OCI-LY1 (cell line): ENCODE measurements around the gene JPH3.

Experiments used
- H2AFZ ChIP-seq: fragments of 200-600 bp; sonication (generic), shearing (Covaris generic); 2 replicates; pipeline ENCODE4 v1.6.0; 2014; ENCODE audit warnings: antibody characterized with exemption, mild to moderate bottlenecking, low read length
- H3F3A ChIP-seq: fragments of 200-600 bp; sonication (generic), shearing (Covaris generic); 2 replicates; pipeline ENCODE4 v1.6.0; 2014; ENCODE audit warnings: mild to moderate bottlenecking, antibody characterized with exemption, low read length, moderate library complexity; ENCODE audit not compliant: insufficient read depth
- H3K27ac ChIP-seq: fragments of 200-600 bp; sonication (generic); 2 replicates; pipeline ENCODE4 v1.5.1; 2014; ENCODE audit warnings: low read length, mixed run types, mild to moderate bottlenecking, low read depth; ENCODE audit not compliant: poor library complexity, severe bottlenecking
- H3K27me3 ChIP-seq: fragments of 200-600 bp; sonication (generic); 2 replicates; pipeline ENCODE4 v1.6.0; 2014; ENCODE audit warnings: antibody characterized with exemption, mild to moderate bottlenecking, low read length, moderate library complexity; ENCODE audit not compliant: insufficient read depth
- H3K36me3 ChIP-seq: fragments of 200-600 bp; sonication (generic); 2 replicates; pipeline ENCODE4 v1.6.1; 2014; ENCODE audit warnings: mild to moderate bottlenecking, antibody characterized with exemption, low read length, moderate library complexity, mixed read lengths; ENCODE audit not compliant: insufficient read depth
- H3K4me1 ChIP-seq: fragments of 200-600 bp; sonication (generic); 2 replicates; pipeline ENCODE4 v1.5.1; 2014; ENCODE audit warnings: mild to moderate bottlenecking, low read length, moderate library complexity; ENCODE audit not compliant: insufficient read depth, severe bottlenecking
- H3K4me2 ChIP-seq: fragments of 200-600 bp; sonication (generic), shearing (Covaris generic); 2 replicates; pipeline ENCODE4 v1.6.1; 2014; ENCODE audit warnings: low read length
- H3K4me3 ChIP-seq: fragments of 200-600 bp; sonication (generic); 2 replicates; pipeline ENCODE4 v1.5.1; 2014; ENCODE audit warnings: low read length, low read depth, mild to moderate bottlenecking, mixed read lengths; ENCODE audit not compliant: poor library complexity, severe bottlenecking
- H3K79me2 ChIP-seq: fragments of 200-600 bp; shearing (Covaris generic); 2 replicates; pipeline ENCODE4 v1.6.1; 2016; ENCODE audit warnings: mixed run types, low read length, mixed read lengths; ENCODE audit not compliant: insufficient read depth
- H3K9ac ChIP-seq: fragments of 200-600 bp; sonication (generic), shearing (Covaris generic); 2 replicates; pipeline ENCODE4 v1.6.1; 2014; ENCODE audit warnings: mild to moderate bottlenecking, low read length, mixed read lengths
- H3K9me2 ChIP-seq: fragments of 200-600 bp; sonication (generic), shearing (Covaris generic); 2 replicates; pipeline ENCODE4 v1.6.1; 2014; ENCODE audit warnings: low read depth, mild to moderate bottlenecking, low read length, mixed read lengths
- H3K9me3 ChIP-seq: fragments of 200-600 bp; shearing (Covaris generic); 2 replicates; pipeline ENCODE4 v1.6.1; 2014; ENCODE audit warnings: low read length, mixed read lengths
- H4K20me1 ChIP-seq: fragments of 200-600 bp; sonication (generic), shearing (Covaris generic); 2 replicates; pipeline ENCODE4 v1.6.0; 2016; ENCODE audit warnings: mild to moderate bottlenecking, low read length; ENCODE audit not compliant: insufficient read depth
- EZH2 ChIP-seq: fragments of 200-600 bp; sonication (generic), shearing (Covaris generic); IDR thresholded peaks from 2 replicates; pipeline ENCODE4 v1.8.0; 2017; ENCODE audit warnings: borderline replicate concordance, mixed run types, mild to moderate bottlenecking, antibody characterized with exemption, low read length, moderate library complexity, mixed read lengths
- TF ChIP-seq, protein P1 (sequence below): fragments of 200-600 bp; sonication (generic), shearing (Covaris generic); IDR thresholded peaks from 2 replicates; pipeline ENCODE4 v1.5.1; 2017; ENCODE audit warnings: mild to moderate bottlenecking, antibody characterized with exemption, low read length, moderate library complexity, mixed read lengths

JPH3 gene

GRCh38 chr16:87562201-87562600, 40.1 kb upstream of the JPH3 start:
- TF ChIP-seq, protein P1, sequence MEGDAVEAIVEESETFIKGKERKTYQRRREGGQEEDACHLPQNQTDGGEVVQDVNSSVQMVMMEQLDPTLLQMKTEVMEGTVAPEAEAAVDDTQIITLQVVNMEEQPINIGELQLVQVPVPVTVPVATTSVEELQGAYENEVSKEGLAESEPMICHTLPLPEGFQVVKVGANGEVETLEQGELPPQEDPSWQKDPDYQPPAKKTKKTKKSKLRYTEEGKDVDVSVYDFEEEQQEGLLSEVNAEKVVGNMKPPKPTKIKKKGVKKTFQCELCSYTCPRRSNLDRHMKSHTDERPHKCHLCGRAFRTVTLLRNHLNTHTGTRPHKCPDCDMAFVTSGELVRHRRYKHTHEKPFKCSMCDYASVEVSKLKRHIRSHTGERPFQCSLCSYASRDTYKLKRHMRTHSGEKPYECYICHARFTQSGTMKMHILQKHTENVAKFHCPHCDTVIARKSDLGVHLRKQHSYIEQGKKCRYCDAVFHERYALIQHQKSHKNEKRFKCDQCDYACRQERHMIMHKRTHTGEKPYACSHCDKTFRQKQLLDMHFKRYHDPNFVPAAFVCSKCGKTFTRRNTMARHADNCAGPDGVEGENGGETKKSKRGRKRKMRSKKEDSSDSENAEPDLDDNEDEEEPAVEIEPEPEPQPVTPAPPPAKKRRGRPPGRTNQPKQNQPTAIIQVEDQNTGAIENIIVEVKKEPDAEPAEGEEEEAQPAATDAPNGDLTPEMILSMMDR: no peak
- no peak for TF ChIP-seq EZH2
- H3K9me3 ChIP-seq: no peaks in the 10 kb centered on the region
- no peaks in the 10 kb centered on the region for H3K27me3 ChIP-seq
- H3K9me2 ChIP-seq: no peaks in the 10 kb centered on the region
- no peaks in the 10 kb centered on the region for H3F3A ChIP-seq
- no peak overlapping the region for H3K9ac ChIP-seq
- no peaks in the 10 kb centered on the region for H3K4me1 ChIP-seq
- no peak overlapping the region for H3K27ac ChIP-seq
- no peak overlapping the region for H2AFZ ChIP-seq
- H3K4me2 ChIP-seq: no peak overlapping the region
- H3K79me2 ChIP-seq: no peaks in the 10 kb centered on the region
- no peak overlapping the region for H3K4me3 ChIP-seq
- no peaks in the 10 kb centered on the region for H4K20me1 ChIP-seq
- no peaks in the 10 kb centered on the region for H3K36me3 ChIP-seq

- no peaks in the 10 kb centered on the region for H3K4me1 ChIP-seq
- no peaks in the 10 kb centered on the region for H3K9me2 ChIP-seq
- no peak overlapping the region for H3K27ac ChIP-seq
- H3K9ac ChIP-seq: no peak overlapping the region
- no peaks in the 10 kb centered on the region for H4K20me1 ChIP-seq
- H3K4me2 ChIP-seq: no peak overlapping the region
- no peak overlapping the region for H3K4me3 ChIP-seq
- H2AFZ ChIP-seq: no peak overlapping the region
- TF ChIP-seq EZH2: no peak
- TF ChIP-seq, protein P1: no peak
- no peaks in the 10 kb centered on the region for H3F3A ChIP-seq
- H3K27me3 ChIP-seq: no peaks in the 10 kb centered on the region
- H3K79me2 ChIP-seq: no peaks in the 10 kb centered on the region
- H3K9me3 ChIP-seq: no peaks in the 10 kb centered on the region
- no peaks in the 10 kb centered on the region for H3K36me3 ChIP-seq
Observed at GRCh38 chr16:87563022-87563421, 39.3 kb upstream of the JPH3 start.

DNA sequence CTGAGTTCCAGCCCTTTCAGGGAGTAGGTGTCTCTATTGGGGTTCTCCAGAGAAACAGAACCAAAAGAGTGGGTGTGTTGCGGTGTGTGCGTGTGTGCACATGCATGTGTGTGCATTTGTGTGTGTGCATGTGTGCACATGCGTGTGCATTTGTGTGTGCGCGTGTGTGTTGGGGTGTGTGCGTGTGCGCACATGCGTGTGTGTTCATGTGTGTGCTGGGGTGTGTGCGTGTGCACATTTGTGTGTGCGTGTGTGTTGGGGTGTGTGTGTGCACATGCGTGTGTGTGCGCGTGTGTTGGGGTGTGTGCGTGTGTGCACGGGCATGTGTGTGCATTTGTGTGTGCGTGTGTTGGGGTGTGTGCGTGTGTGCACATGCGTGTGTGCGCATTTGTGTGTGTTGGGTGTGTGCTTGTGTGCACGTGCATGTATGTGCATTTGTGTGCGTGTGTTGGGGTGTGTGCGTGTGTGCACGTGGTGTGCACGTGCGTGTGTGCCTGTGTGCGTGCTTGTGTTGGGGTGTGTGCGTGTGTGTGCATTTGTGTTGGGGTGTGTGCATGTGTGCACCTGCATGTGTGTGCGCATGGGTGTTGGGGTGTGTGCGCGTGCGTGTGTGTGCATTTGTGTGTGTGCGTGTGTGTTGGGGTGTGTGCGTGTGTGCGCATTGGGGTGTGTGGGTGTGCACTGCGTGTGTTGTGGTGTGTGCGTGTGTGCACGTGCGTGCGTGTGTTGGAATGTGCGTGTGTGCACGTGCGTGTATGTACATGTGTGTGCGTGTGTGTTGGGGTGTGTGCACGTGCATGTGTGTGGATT, 38.4 kb upstream of the JPH3 start:
- no peaks in the 10 kb centered on the region for H3K79me2 ChIP-seq
- TF ChIP-seq, protein P1: no peak
- no peak for TF ChIP-seq EZH2
- no peaks in the 10 kb centered on the region for H3K9me3 ChIP-seq
- H2AFZ ChIP-seq: no peak overlapping the region
- no peaks in the 10 kb centered on the region for H3K27me3 ChIP-seq
- no peaks in the 10 kb centered on the region for H3K9me2 ChIP-seq
- H3F3A ChIP-seq: no peaks in the 10 kb centered on the region
- H3K27ac ChIP-seq: no peak overlapping the region
- no peak overlapping the region for H3K4me2 ChIP-seq
- H3K4me3 ChIP-seq: no peak overlapping the region
- no peaks in the 10 kb centered on the region for H3K4me1 ChIP-seq
- no peaks in the 10 kb centered on the region for H4K20me1 ChIP-seq
- H3K9ac ChIP-seq: no peak overlapping the region
- no peaks in the 10 kb centered on the region for H3K36me3 ChIP-seq
